ENCODE results near the gene CLGN.
"Not testable (repeated sequence)": the region's sequence is repeated elsewhere in the genome, so short reads cannot be mapped to it uniquely, and the experiment has no call there.

Gene CLGN

GRCh38 chr4:140427106-140427918, at the start of gene CLGN:
TSS of gene CLGN (minus strand) at chr4:140427648. CDS start at chr4:140413078, 14,570 bp downstream.
- DNase-seq (ENCODE audit: low read depth in 1 of 2, low spot score in 1 of 2) = peak in 1 of 2 donors; percentile 38

- DNase-seq (ENCODE audit: low read depth in 1 of 2, low spot score in 1 of 2) = no peak
These were observed 44.7 kb upstream of the CLGN start for GRCh38 chr4:140472156-140472555.

- no peak for DNase-seq (ENCODE audit: low read depth in 1 of 2, low spot score in 1 of 2)
These were observed 42.6 kb upstream of the CLGN start for GRCh38 chr4:140469791-140470733.

GRCh38 chr4:140466146-140466545, 38.7 kb upstream of the CLGN start:
- no peak for DNase-seq (ENCODE audit: low read depth in 1 of 2, low spot score in 1 of 2)

DNA sequence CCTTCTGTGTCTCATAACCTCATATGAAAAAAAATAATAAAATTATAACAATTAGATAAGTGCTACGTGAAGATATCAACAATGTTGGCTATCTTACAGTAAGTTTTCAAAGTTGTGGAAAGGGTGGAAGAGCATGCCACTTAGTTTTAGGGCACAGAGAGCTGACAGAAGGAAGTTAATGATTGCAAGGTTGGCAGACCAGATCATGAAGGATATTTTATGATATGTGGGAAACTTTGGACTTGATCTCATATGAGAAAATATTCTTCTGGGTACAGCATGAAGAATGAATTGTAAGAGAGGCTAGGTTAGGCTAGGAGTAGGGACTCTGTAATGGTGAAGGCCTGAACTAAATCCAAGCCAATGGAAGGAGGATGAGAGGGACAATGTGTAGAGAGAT, 36.2 kb upstream of the CLGN start:
- DNase-seq (ENCODE audit: low read depth in 1 of 2, low spot score in 1 of 2) = no peak

GRCh38 chr4:140463182-140463581, 35.7 kb upstream of the CLGN start:
- DNase-seq (ENCODE audit: low read depth in 1 of 2, low spot score in 1 of 2) = no peak

DNA sequence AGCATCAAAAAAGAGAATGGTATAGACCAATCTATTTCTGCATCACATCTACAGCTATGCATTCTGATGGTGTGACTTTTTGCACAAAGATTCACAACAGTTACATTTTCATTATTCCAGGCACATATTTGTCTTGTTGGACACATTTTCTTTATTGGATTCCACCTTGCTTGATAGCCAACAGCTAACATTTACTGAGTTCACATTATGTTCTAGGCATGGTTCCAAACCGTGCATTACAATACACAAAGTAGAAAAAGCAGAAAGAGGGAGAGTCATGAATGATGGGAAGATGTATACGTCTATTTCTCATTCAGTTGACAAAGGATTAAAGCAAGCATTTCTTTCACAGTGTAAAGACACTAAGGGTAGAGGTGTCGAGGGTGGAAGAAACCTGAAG, 22.9 kb upstream of the CLGN start:
- no peak for DNase-seq (ENCODE audit: low read depth in 1 of 2, low spot score in 1 of 2)

- DNase-seq (ENCODE audit: low read depth in 1 of 2, low spot score in 1 of 2) = no peak
These were observed 21.4 kb upstream of the CLGN start for GRCh38 chr4:140448830-140449229.

- DNase-seq (ENCODE audit: low read depth in 1 of 2, low spot score in 1 of 2) = no peak
These were observed 20.7 kb upstream of the CLGN start for GRCh38 chr4:140448162-140448561.

GRCh38 chr4:140444347-140444746, 16.9 kb upstream of the CLGN start:
- not testable (repeated sequence) for DNase-seq (ENCODE audit: low read depth in 1 of 2, low spot score in 1 of 2)

DNA sequence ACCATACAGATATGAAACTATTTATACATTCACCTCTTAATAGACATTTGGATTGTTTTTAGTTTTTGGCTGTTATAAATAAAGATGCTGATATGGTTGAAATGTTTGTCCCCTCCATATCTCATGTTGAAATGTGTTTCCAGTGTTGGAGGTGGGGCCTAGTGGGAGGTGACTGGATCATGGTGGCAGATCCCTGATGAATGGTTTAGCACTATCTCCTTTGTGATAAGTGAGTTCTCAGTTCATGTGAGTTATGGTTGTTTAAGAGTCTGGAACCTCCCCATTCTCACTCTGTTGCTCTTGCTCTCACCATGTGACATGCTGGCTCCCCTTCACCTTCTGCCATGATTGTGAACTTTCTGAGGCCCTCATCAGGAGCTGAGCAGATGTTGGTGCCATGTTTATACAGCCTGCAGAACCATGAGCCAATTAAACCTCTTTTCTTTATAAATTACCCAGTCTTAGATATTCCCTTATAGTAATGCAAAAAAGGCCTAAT, 12.2 kb upstream of the CLGN start:
- DNase-seq (ENCODE audit: low read depth in 1 of 2, low spot score in 1 of 2) = no peak

- DNase-seq (ENCODE audit: low read depth in 1 of 2, low spot score in 1 of 2) = no peak
These were observed 547 bp upstream of the CLGN start for GRCh38 chr4:140427919-140428471.

- no peak for DNase-seq (ENCODE audit: low read depth in 1 of 2, low spot score in 1 of 2)
These were observed 790 bp downstream of the CLGN start for GRCh38 chr4:140426610-140427105.

- DNase-seq (ENCODE audit: low read depth in 1 of 2, low spot score in 1 of 2) = no peak
These were observed 4.3 kb downstream of the CLGN start for GRCh38 chr4:140423106-140423505.

DNA sequence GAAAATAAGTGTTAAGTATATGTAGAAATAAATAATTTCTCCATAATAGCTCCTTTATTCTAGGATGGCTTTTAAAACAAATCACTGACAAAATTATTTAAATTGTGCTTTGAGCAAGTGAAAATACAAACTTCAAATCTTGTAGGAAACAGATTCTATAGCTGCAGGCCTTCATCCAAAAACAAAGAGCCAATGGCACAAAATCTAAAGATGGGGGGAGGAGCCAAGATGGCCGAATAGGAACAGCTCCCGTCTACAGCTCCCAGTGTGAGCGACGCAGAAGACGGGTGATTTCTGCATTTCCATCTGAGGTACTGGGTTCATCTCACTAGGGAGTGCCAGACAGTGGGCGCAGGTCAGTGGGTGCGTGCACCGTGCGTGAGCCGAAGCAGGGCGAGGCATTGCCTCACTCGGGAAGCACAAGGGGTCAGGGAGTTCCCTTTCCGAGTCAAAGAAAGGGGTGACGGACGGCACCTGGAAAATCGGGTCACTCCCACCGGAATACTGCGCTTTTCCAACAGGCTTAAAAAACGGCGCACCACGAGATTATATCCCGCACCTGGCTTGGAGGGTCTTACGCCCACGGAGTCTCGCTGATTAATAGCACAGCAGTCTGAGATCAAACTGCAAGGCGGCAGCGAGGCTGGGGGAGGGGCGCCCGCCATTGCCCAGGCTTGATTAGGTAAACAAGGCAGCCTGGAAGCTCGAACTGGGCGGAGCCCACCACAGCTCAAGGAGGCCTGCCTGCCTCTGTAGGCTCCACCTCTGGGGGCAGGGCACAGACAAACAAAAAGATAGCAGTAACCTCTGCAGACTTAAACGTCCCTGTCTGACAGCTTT, 14.1 kb downstream of the CLGN start:
- DNase-seq (ENCODE audit: low read depth in 1 of 2, low spot score in 1 of 2) = not testable (repeated sequence)

GRCh38 chr4:140408974-140409373, 18.5 kb downstream of the CLGN start:
- no peak for DNase-seq (ENCODE audit: low read depth in 1 of 2, low spot score in 1 of 2)

DNA sequence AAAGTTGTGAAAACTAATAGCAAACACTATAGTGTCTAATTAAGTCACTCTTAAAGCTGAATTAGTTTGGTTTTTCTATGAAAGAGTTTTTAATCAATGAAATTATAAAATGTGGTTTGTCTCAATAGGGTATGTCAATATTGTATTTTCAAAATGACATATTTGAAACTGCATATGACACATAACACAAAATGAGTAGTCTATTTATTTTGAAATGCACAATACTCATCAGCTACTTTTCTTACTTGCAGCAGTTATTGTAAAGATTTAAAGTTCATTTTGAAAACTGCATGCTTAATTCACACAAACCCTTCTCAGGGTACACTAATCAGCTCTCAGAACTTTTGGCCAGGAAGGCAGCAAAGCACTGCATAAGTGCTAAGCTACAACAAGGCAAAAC, 21.2 kb downstream of the CLGN start:
- DNase-seq (ENCODE audit: low read depth in 1 of 2, low spot score in 1 of 2) = no peak

DNA sequence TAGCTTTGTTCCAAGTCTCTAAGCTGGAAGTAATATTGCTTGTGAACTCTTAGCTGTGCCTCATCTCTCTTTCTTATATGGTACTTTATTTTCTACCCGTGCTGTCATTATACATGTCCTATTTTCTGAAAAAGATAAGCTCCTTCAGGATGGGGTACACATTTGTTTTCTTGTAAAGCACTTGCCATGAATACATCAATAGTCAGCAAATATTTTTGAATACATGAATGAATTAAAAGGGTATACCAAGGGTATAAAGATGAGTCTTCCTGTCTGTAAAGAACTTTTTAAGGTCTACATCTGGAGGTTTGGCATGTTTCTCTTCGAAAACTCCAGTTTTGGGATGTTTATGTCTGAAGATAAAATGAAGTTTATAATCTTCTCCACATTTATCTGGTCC, 27.3 kb downstream of the CLGN start:
- DNase-seq (ENCODE audit: low read depth in 1 of 2, low spot score in 1 of 2) = no peak

GRCh38 chr4:140395668-140396067, 31.8 kb downstream of the CLGN start:
- DNase-seq (ENCODE audit: low read depth in 1 of 2, low spot score in 1 of 2) = no peak

DNA sequence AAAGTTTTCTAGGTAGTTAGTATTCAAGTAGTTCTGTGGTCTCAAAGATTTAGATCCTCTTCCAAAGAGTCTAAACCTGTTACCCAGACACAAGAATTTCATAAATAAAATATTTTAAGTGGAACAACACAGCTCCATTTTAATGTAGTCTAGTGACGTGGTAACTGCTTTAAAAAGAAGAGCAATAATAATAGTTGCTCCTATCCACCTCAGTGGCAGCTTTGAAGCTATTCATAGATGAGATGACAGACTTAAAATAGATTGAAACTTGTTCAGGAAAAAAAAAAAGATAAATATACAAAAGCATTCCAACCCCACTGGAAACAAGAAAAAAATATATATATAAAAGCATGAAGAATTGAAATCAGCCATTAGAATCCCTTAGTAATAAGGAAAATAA, 39.4 kb downstream of the CLGN start:
- DNase-seq (ENCODE audit: low read depth in 1 of 2, low spot score in 1 of 2) = no peak
